HG02870 (cell line): ENCODE measurements around the gene KCNAB1.
A peak's percentile ranks its signal among the peaks of the same experiment; 100 is the strongest.

Experiments used
- ATAC-seq: cut with Tn5 transposase; IDR thresholded peaks from one replicate; pipeline ENCODE4 v1.9.1; 2021; ENCODE audit warnings: mild to moderate bottlenecking, moderate library complexity; ENCODE audit not compliant: unreplicated experiment

Gene KCNAB1

GRCh38 chr3:156483426-156483825, 363.0 kb downstream of the KCNAB1 start:
- peak; percentile 86 for ATAC-seq

- peak; percentile 86 for ATAC-seq
Measured at GRCh38 chr3:156483961-156484787, 363.8 kb downstream of the KCNAB1 start.

GRCh38 chr3:156488767-156489166, 368.4 kb downstream of the KCNAB1 start:
- ATAC-seq = no peak

GRCh38 chr3:156489462-156489911, 369.1 kb downstream of the KCNAB1 start:
- no peak for ATAC-seq

GRCh38 chr3:156491192-156491591, 370.8 kb downstream of the KCNAB1 start:
- no peak for ATAC-seq

GRCh38 chr3:156492801-156493261, 372.5 kb downstream of the KCNAB1 start:
- no peak for ATAC-seq

- ATAC-seq = no peak
Measured at GRCh38 chr3:156493887-156494286, 373.5 kb downstream of the KCNAB1 start.

GRCh38 chr3:156495816-156496215, 375.4 kb downstream of the KCNAB1 start:
- no peak for ATAC-seq

GRCh38 chr3:156497326-156497725, 376.9 kb downstream of the KCNAB1 start:
- no peak for ATAC-seq

GRCh38 chr3:156498307-156498706, 377.9 kb downstream of the KCNAB1 start:
- ATAC-seq = no peak

- ATAC-seq = no peak
Measured at GRCh38 chr3:156507285-156507684, 386.9 kb downstream of the KCNAB1 start.

- ATAC-seq = peak; percentile 72
Measured at GRCh38 chr3:156509189-156510174, 389.1 kb downstream of the KCNAB1 start.

GRCh38 chr3:156511987-156512677, 391.8 kb downstream of the KCNAB1 start:
- no peak for ATAC-seq

GRCh38 chr3:156513619-156514018, 393.2 kb downstream of the KCNAB1 start:
- no peak for ATAC-seq

- ATAC-seq = no peak
Measured at GRCh38 chr3:156516284-156516683, 395.9 kb downstream of the KCNAB1 start.

GRCh38 chr3:156516961-156517360, 396.6 kb downstream of the KCNAB1 start:
- ATAC-seq = no peak

- no peak for ATAC-seq
Measured at GRCh38 chr3:156518726-156519125, 398.3 kb downstream of the KCNAB1 start.

GRCh38 chr3:156519758-156520162, 399.4 kb downstream of the KCNAB1 start:
- ATAC-seq = peak; percentile 46

GRCh38 chr3:156522673-156523072, 402.3 kb downstream of the KCNAB1 start:
- no peak for ATAC-seq

- ATAC-seq = no peak
Measured at GRCh38 chr3:156525808-156526207, 405.4 kb downstream of the KCNAB1 start.

- ATAC-seq = no peak
Measured at GRCh38 chr3:156527060-156527459, 406.7 kb downstream of the KCNAB1 start.
